A673 (cell line): ENCODE measurements around the gene NR2C2.

ENCODE experiments used
- CTCF ChIP-seq: fragments of 300-800, 200-600 bp; sonication (generic); conservative IDR thresholded peaks from 2 replicates; pipeline ENCODE4 v1.5.1; 2017; ENCODE audit warnings: low read depth, mild to moderate bottlenecking, antibody characterized with exemption, low read length, moderate library complexity, mixed read lengths
- EZH2 ChIP-seq: fragments of 200-600 bp; sonication (generic); IDR thresholded peaks from 2 replicates; pipeline ENCODE4 v1.6.1; 2017; ENCODE audit warnings: borderline replicate concordance, low read depth, mild to moderate bottlenecking, mixed read lengths, antibody characterized with exemption, low read length; ENCODE audit not compliant: poor library complexity, severe bottlenecking

- TF ChIP-seq EZH2, result no peak
- TF ChIP-seq CTCF, result no peak
Measured at GRCh38 chr3:14947100-14947885, at the start of gene NR2C2.
